ENCODE data around the gene ANKRD33.
"Not testable (repeated sequence)": the region's sequence is repeated elsewhere in the genome, so short reads cannot be mapped to it uniquely, and the experiment has no call there.

Gene ANKRD33

DNA sequence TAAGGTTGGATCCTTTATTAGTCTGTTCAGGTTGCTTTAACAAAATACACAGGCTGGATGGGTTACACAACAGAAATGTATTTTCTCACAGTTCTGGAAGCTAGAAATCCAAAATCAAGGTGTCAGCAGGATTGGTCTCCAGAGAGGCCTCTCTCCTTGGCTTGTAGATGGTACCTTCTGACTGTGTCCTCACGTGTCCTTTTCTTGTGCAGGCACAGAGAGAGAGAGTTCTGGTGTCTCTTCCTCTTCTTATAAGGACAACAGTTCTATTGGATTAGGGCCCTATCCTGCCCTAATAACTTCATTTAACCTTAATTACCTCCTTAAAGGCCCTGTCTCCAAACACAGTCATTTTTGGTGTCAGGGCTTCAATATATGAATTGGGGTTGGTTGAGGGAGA is 4.6 kb upstream of the ANKRD33 start:
- Mint-ChIP-seq H3K27me3 (peaks cover 7% of the 10 kb centered on the region), H3K9me3 (peaks cover 8% of the 10 kb centered on the region), H3K27ac (no peak overlapping the region), H3K4me1 (ENCODE audit: low read depth) (peaks cover 54% of the 10 kb centered on the region), H3K4me3 (no peak overlapping the region), H3K36me3 (ENCODE audit: low read depth) (no peaks in the 10 kb centered on the region)
- intact Hi-C loops (cut with micrococcal nuclease) = no loop called here

DNA sequence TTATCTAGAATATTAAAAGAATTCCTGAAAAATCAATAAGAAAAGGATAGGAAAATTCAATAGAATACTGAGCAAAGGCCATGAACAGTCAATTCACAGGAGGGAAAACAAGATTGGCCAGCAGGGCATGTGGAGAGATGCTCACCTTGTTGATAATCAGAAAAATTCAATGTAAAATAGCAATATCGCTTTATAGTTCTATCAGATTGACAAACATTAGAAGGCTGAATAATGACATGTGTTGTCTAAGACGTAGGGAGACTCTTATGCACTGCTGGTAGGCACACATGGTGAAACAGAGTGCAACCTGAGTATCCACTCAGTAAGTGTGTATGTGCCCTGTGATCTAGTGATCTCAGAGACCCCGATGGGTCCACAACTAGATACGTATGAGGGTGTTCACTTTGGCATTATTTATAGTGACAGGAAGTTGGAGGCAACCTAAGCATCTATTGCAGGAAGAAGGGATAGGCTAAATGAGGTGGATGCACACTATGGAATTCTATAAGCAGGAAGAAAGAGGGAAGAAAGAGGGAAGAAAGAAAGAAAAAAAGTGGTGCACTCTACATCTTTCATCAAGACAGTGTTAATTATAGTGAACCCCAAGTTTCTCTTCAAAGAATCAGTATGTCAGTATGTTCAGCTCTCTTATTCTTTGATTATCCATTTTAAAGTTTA is 3.8 kb upstream of the ANKRD33 start:
- Mint-ChIP-seq H3K27ac (no peak overlapping the region), H3K4me1 (ENCODE audit: low read depth) (peaks cover 56% of the 10 kb centered on the region), H3K36me3 (ENCODE audit: low read depth) (no peaks in the 10 kb centered on the region), H3K27me3 (peaks cover 8% of the 10 kb centered on the region), H3K9me3 (peaks cover 8% of the 10 kb centered on the region), H3K4me3 (no peak overlapping the region)
- intact Hi-C loops (cut with micrococcal nuclease) = no loop called here

DNA sequence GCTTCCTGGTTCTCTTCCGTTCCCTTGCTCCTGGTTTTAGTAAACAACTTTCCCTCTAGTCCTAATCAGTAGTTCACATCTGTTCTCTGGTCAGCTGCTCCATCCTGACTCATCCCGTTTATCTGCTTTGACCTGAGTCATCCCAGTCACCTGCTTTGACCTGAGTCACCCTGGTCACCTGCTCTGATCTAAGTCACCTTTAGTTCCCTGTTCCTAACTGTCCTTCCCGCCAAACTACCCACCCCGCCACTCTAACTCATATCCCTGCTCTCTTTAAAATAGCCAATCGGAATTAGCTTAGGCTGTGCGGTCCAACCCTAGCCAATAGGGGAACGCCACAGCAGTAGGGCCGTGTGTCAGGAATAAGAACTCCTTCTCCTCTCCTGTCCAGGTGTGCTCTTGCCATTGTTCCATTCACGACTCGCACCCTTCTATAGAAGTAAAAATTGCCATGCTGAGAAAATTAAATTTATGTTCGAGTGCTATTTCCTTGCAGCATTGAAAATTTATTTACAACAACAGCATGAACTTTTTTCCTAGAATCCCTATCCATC is 3.1 kb upstream of the ANKRD33 start:
- Mint-ChIP-seq H3K27ac (no peak overlapping the region), H3K9me3 (peaks cover 8% of the 10 kb centered on the region), H3K4me1 (ENCODE audit: low read depth) (peaks cover 61% of the 10 kb centered on the region), H3K4me3 (no peak overlapping the region), H3K36me3 (ENCODE audit: low read depth) (no peaks in the 10 kb centered on the region), H3K27me3 (peaks cover 11% of the 10 kb centered on the region)
- intact Hi-C loops (cut with micrococcal nuclease) = no loop called here

DNA sequence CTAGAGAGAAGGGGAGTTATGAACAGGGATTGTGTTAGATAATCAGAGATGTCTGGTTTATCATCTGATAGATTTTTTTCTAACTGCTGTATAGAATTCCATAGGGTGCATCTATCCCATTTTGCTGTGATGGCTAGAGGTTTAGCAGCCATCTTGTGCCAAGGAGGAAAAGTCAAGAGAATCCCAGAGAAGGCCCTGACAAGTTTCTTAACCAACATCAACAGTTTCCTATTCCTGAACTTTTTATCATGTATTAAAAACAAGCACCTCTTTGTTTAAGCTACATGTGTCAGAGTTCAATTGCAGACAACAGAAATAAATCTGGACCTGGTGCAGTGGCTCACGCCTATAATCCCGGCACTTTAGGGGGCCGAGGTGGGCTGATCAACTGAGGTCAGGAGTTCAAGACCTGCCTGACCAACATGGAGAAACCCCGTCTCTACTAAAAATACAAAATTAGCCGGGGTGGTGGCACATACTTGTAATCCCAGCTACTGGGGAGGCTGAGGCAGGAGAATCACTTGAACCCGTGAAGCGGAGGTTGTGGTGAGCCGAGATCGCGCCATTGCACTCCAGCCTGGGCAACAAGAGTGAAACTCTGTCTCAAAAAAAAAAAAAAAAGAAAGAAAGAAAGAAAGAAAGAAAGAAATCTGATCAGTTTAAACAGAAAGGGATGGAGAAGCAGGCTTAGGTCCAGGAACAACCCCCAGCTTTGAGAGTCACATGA is 2.4 kb upstream of the ANKRD33 start:
- H3K4me3 Mint-ChIP-seq; H3K9me3 Mint-ChIP-seq; intact Hi-C loops (cut with micrococcal nuclease); H3K36me3 Mint-ChIP-seq (ENCODE audit: low read depth): not testable (repeated sequence)
- H3K27ac Mint-ChIP-seq = peak overlapping the region; percentile 70
- peaks cover 11% of the 10 kb centered on the region for H3K27me3 Mint-ChIP-seq
- peaks cover 68% of the 10 kb centered on the region for H3K4me1 Mint-ChIP-seq (ENCODE audit: low read depth)

- Mint-ChIP-seq H3K4me3 (no peak overlapping the region), H3K27me3 (peaks cover 11% of the 10 kb centered on the region), H3K9me3 (peaks cover 8% of the 10 kb centered on the region), H3K4me1 (ENCODE audit: low read depth) (peaks cover 69% of the 10 kb centered on the region), H3K36me3 (ENCODE audit: low read depth) (no peaks in the 10 kb centered on the region), H3K27ac (peak overlapping the region; percentile 70)
- intact Hi-C loops (cut with micrococcal nuclease) = no loop called here
These were observed 1.7 kb upstream of the ANKRD33 start for GRCh38 chr12:51886021-51886710.

DNA sequence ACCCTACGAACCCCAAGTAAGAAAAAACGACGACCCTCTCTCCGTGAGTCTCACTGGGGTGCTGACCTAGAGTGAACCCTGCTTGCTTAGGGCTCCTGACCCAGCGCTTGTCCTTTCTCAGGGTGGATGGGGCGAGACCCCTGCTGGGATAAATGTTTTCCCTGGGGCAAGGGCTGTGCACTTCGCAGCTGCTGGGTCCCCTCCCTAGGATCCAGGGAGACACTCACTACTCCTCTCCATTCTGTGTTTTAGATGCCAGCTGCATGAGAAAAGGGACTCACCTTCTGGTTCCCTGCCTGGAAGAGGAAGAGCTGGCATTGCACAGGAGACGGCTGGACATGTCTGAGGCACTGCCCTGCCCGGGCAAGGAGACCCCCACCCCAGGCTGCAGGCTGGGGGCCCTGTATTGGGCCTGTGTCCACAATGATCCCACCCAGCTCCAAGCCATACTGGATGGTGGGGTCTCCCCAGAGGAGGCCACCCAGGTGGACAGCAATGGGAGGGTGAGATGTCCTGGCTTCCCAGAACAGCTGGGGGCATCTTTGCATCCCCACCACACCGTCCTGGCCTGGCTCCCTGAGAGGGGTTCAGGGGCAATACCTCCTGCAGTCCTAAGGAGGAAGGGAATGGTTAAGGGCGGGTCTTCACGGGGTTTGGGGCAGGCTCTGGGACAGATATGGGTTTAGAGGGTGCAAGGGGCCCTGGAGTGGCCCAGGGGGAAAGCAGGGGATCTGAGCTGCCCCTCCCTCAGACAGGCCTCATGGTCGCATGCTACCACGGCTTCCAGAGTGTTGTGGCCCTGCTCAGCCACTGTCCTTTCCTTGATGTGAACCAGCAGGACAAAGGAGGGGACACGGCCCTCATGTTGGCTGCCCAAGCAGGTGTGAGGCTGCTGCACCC is 663 bp downstream of the ANKRD33 start:
- H3K4me1 Mint-ChIP-seq (ENCODE audit: low read depth) = peaks cover 61% of the 10 kb centered on the region
- H3K36me3 Mint-ChIP-seq (ENCODE audit: low read depth) = no peaks in the 10 kb centered on the region
- peaks cover 11% of the 10 kb centered on the region for H3K27me3 Mint-ChIP-seq
- H3K4me3 Mint-ChIP-seq = no peak overlapping the region
- H3K27ac Mint-ChIP-seq = peak overlapping the region; percentile 14
- intact Hi-C loops (cut with micrococcal nuclease) = no loop called here
- no peaks in the 10 kb centered on the region for H3K9me3 Mint-ChIP-seq

DNA sequence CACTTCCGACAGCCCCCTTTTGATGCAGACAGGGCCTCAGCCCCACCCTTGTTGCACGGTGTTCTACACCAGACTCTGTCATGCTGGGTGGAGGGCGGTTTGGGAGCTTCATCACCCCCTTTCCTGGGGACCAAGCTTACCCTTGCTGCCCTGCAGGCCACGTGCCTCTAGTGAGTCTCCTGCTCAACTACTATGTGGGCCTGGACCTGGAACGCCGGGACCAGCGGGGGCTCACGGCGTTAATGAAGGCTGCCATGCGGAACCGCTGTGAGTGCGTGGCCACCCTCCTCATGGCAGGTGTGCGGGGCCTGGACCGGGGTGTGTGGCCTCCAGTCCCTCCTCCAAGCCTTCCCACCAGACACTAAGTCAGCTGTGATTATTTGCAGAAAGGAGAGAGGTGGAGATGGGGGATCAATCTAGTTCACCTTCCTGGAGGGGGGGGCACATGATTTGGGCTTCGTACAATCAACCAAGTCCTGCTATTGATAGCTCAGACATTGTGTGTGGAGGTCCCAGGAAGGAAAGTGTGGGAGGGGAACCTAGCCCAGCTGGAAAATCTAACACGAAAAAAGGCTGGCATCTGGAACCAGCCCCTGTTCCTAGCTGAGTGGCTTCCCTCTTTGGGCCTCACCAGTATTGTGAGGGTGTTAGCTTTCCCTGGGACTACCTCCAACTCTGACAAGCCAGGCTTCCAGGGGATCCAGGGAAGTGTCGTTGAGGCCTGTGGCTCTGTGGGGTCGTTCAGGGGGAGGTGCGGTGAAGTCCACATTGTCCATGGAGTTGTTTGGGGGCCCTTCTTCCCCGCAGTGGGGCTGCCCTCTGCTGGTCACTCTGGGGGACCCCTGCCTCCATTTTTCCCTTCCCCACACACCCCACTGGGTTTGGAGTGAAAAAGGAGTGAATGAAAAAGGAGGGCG is 1.6 kb downstream of the ANKRD33 start:
- H3K9me3 Mint-ChIP-seq = no peaks in the 10 kb centered on the region
- intact Hi-C loops (cut with micrococcal nuclease) = no loop called here
- peaks cover 11% of the 10 kb centered on the region for H3K27me3 Mint-ChIP-seq
- no peak overlapping the region for H3K4me3 Mint-ChIP-seq
- H3K4me1 Mint-ChIP-seq (ENCODE audit: low read depth) = peaks cover 56% of the 10 kb centered on the region
- no peaks in the 10 kb centered on the region for H3K36me3 Mint-ChIP-seq (ENCODE audit: low read depth)
- H3K27ac Mint-ChIP-seq = no peak overlapping the region

DNA sequence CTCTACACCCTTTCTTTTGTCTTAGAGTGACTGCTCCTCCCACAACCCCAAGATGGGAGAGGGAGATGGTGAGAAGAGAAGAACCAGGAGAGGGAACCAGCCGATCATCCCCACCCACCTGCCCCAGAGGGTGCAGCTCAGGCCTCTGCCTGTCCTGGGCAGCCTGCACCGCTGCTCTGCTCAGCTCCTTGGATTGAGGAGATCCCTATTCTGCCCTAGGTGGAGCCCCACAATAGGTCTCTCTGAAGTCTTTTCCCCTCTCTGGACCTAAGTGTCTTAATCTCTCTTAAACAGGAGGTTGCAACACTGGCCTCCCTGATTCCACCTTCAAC is 2.2 kb downstream of the ANKRD33 start:
- no peak overlapping the region for H3K27ac Mint-ChIP-seq
- peaks cover 55% of the 10 kb centered on the region for H3K4me1 Mint-ChIP-seq (ENCODE audit: low read depth)
- intact Hi-C loops (cut with micrococcal nuclease) = no loop called here
- H3K36me3 Mint-ChIP-seq (ENCODE audit: low read depth) = no peaks in the 10 kb centered on the region
- H3K27me3 Mint-ChIP-seq = peaks cover 12% of the 10 kb centered on the region
- H3K9me3 Mint-ChIP-seq = no peaks in the 10 kb centered on the region
- no peak overlapping the region for H3K4me3 Mint-ChIP-seq

- peaks cover 12% of the 10 kb centered on the region for H3K27me3 Mint-ChIP-seq
- intact Hi-C loops (cut with micrococcal nuclease) = no loop called here
- H3K27ac Mint-ChIP-seq = no peak overlapping the region
- no peaks in the 10 kb centered on the region for H3K36me3 Mint-ChIP-seq (ENCODE audit: low read depth)
- H3K9me3 Mint-ChIP-seq = no peaks in the 10 kb centered on the region
- no peak overlapping the region for H3K4me3 Mint-ChIP-seq
- H3K4me1 Mint-ChIP-seq (ENCODE audit: low read depth) = peaks cover 54% of the 10 kb centered on the region
These were observed 2.7 kb downstream of the ANKRD33 start for GRCh38 chr12:51890511-51891171.

- intact Hi-C loops (cut with micrococcal nuclease) = no loop called here
- H3K36me3 Mint-ChIP-seq (ENCODE audit: low read depth) = no peaks in the 10 kb centered on the region
- H3K27me3 Mint-ChIP-seq = peaks cover 18% of the 10 kb centered on the region
- no peak overlapping the region for H3K4me3 Mint-ChIP-seq
- peaks cover 42% of the 10 kb centered on the region for H3K4me1 Mint-ChIP-seq (ENCODE audit: low read depth)
- H3K27ac Mint-ChIP-seq = no peak overlapping the region
- no peaks in the 10 kb centered on the region for H3K9me3 Mint-ChIP-seq
These were observed 3.9 kb downstream of the ANKRD33 start for GRCh38 chr12:51891843-51892242.

GRCh38 chr12:51893786-51894185 is 5.9 kb downstream of the ANKRD33 start:
- peaks cover 43% of the 10 kb centered on the region for H3K4me1 Mint-ChIP-seq (ENCODE audit: low read depth)
- H3K36me3 Mint-ChIP-seq (ENCODE audit: low read depth) = no peaks in the 10 kb centered on the region
- no peak overlapping the region for H3K27ac Mint-ChIP-seq
- no peaks in the 10 kb centered on the region for H3K9me3 Mint-ChIP-seq
- H3K27me3 Mint-ChIP-seq = peaks cover 15% of the 10 kb centered on the region
- intact Hi-C loops (cut with micrococcal nuclease) = loop anchor here (2.0 kb wide), 1 partner anchor 29 kb away; no protein-coding TSS in a partner anchor
- no peak overlapping the region for H3K4me3 Mint-ChIP-seq

GRCh38 chr12:51895378-51896135 is 7.7 kb downstream of the ANKRD33 start:
- Mint-ChIP-seq H3K27me3 (peaks cover 14% of the 10 kb centered on the region), H3K36me3 (ENCODE audit: low read depth) (no peaks in the 10 kb centered on the region), H3K9me3 (no peaks in the 10 kb centered on the region), H3K4me3 (no peak overlapping the region), H3K27ac (peak overlapping the region; percentile 23), H3K4me1 (ENCODE audit: low read depth) (peaks cover 39% of the 10 kb centered on the region)
- intact Hi-C loops (cut with micrococcal nuclease) = loop anchor here (1.0 to 2.0 kb wide), 2 partner anchors 27 to 85 kb away; no protein-coding TSS in a partner anchor
